Mesendoderm (in vitro differentiated cells): ENCODE data around the gene C15orf62.
A peak's percentile ranks its signal among the peaks of the same experiment; 100 is the strongest.

Source experiments
- DNase-seq: peaks from one replicate; pipeline ENCODE4 v3.0.0; 2013
- H2AK5ac ChIP-seq: 2 replicates; pipeline ENCODE4 v1.6.1; 2013; ENCODE audit warnings: low read length, inconsistent platforms
- H2BK120ac ChIP-seq: 2 replicates; pipeline ENCODE4 v1.6.1; 2013; ENCODE audit warnings: low read depth, mild to moderate bottlenecking, low read length, moderate library complexity, mixed read lengths
- H2BK15ac ChIP-seq: replicated peaks from 2 replicates; pipeline ENCODE4 v1.6.1; 2013; ENCODE audit warnings: low read depth, mild to moderate bottlenecking, moderate library complexity
- H2BK5ac ChIP-seq: 2 replicates; pipeline ENCODE4 v1.6.1; 2013; ENCODE audit warnings: low read length, inconsistent platforms
- H3K18ac ChIP-seq: 2 replicates; pipeline ENCODE4 v1.6.1; 2013; ENCODE audit warnings: mild to moderate bottlenecking, low read length, mixed read lengths
- H3K23ac ChIP-seq: one replicate; pipeline ENCODE4 v1.6.1; 2013; ENCODE audit warnings: low read length
- H3K27ac ChIP-seq: 2 replicates; pipeline ENCODE4 v1.5.1; 2013; ENCODE audit warnings: low read depth, mild to moderate bottlenecking, inconsistent platforms, low read length, moderate library complexity
- H3K27me3 ChIP-seq: 2 replicates; pipeline ENCODE4 v1.6.1; 2013; ENCODE audit warnings: low read length, control low read depth, mild to moderate bottlenecking, inconsistent platforms; ENCODE audit not compliant: insufficient read depth, poor library complexity
- H3K36me3 ChIP-seq: 2 replicates; pipeline ENCODE4 v1.6.1; 2013; ENCODE audit warnings: low read length, inconsistent platforms; ENCODE audit not compliant: control insufficient read depth, insufficient read depth
- H3K4ac ChIP-seq: one replicate; pipeline ENCODE4 v1.6.1; 2013; ENCODE audit warnings: low read depth, mild to moderate bottlenecking, low read length, moderate library complexity
- H3K4me1 ChIP-seq: 2 replicates; pipeline ENCODE4 v1.6.1; 2013; ENCODE audit warnings: low read depth, low read length, inconsistent platforms; ENCODE audit not compliant: control insufficient read depth
- H3K4me2 ChIP-seq: 2 replicates; pipeline ENCODE4 v1.6.1; 2013; ENCODE audit warnings: low read length
- H3K4me3 ChIP-seq: 2 replicates; pipeline ENCODE4 v1.5.1; 2013; ENCODE audit warnings: mild to moderate bottlenecking, low read length
- H3K56ac ChIP-seq: one replicate; pipeline ENCODE4 v1.6.1; 2013; ENCODE audit warnings: low read length
- H3K79me1 ChIP-seq: 2 replicates; pipeline ENCODE4 v1.6.1; 2013; ENCODE audit warnings: low read length, inconsistent platforms
- H3K79me2 ChIP-seq: 2 replicates; pipeline ENCODE4 v1.6.1; 2013; ENCODE audit warnings: mild to moderate bottlenecking, low read length; ENCODE audit not compliant: control insufficient read depth, insufficient read depth
- H3K9ac ChIP-seq: 2 replicates; pipeline ENCODE4 v1.6.1; 2013; ENCODE audit warnings: low read length, inconsistent platforms
- H4K5ac ChIP-seq: one replicate; pipeline ENCODE4 v1.6.1; 2013; ENCODE audit warnings: low read length
- H4K8ac ChIP-seq: one replicate; pipeline ENCODE4 v1.6.1; 2013; ENCODE audit warnings: low read depth, mild to moderate bottlenecking, control low read depth, low read length, moderate library complexity
- WGBS: extraction: QIAGEN DNeasy Blood & Tissue Kit; methylation state at CpG from one replicate; pipeline ENCODE4 v1.1.7; 2013; ENCODE audit warnings: low lambda C conversion rate, missing lambda C conversion rate; ENCODE audit not compliant: insufficient coverage; ENCODE audit errors: extremely low coverage; 5-methylcytosine and 5-hydroxymethylcytosine counted together

C15orf62 gene

GRCh38 chr15:40756938-40757337 is 12.8 kb upstream of the C15orf62 start:
- no peaks in the 10 kb centered on the region for H3K4me1 ChIP-seq
- H3K9ac ChIP-seq, result no peak overlapping the region
- H3K27me3 ChIP-seq, result no peaks in the 10 kb centered on the region
- H3K27ac ChIP-seq, result no peak overlapping the region
- no peak overlapping the region for H4K5ac ChIP-seq
- H3K56ac ChIP-seq, result no peak overlapping the region
- no peak overlapping the region for H3K4ac ChIP-seq
- no peak overlapping the region for H3K23ac ChIP-seq
- no peak overlapping the region for H2BK120ac ChIP-seq
- no peak overlapping the region for H2AK5ac ChIP-seq
- peaks cover 5% of the 10 kb centered on the region for H3K79me1 ChIP-seq
- H3K4me2 ChIP-seq, result no peak overlapping the region
- no CpG with 5 or more reads among the region's 6 CpGs for WGBS
- no peak overlapping the region for H3K4me3 ChIP-seq
- H3K18ac ChIP-seq, result no peak overlapping the region
- peak; percentile 69 for DNase-seq
- no peak overlapping the region for H4K8ac ChIP-seq
- no peaks in the 10 kb centered on the region for H3K36me3 ChIP-seq
- H3K79me2 ChIP-seq, result peaks cover 4% of the 10 kb centered on the region
- H2BK15ac ChIP-seq, result no peak overlapping the region
- no peak overlapping the region for H2BK5ac ChIP-seq

- no peak overlapping the region for H2BK15ac ChIP-seq
- no peak overlapping the region for H3K18ac ChIP-seq
- H3K4me2 ChIP-seq, result no peak overlapping the region
- no peaks in the 10 kb centered on the region for H3K79me2 ChIP-seq
- H3K56ac ChIP-seq, result no peak overlapping the region
- no peak overlapping the region for H4K5ac ChIP-seq
- H3K27me3 ChIP-seq, result no peaks in the 10 kb centered on the region
- H3K9ac ChIP-seq, result no peak overlapping the region
- no peak overlapping the region for H2AK5ac ChIP-seq
- H3K23ac ChIP-seq, result no peak overlapping the region
- no peaks in the 10 kb centered on the region for H3K79me1 ChIP-seq
- DNase-seq, result no peak
- H3K4me1 ChIP-seq, result peaks cover 4% of the 10 kb centered on the region
- H3K27ac ChIP-seq, result no peak overlapping the region
- H3K36me3 ChIP-seq, result no peaks in the 10 kb centered on the region
- no peak overlapping the region for H3K4me3 ChIP-seq
- WGBS, result no CpG with 5 or more reads among the region's 5 CpGs
- H3K4ac ChIP-seq, result no peak overlapping the region
- no peak overlapping the region for H2BK5ac ChIP-seq
- no peak overlapping the region for H2BK120ac ChIP-seq
- H4K8ac ChIP-seq, result no peak overlapping the region
Observed at GRCh38 chr15:40759961-40760360, 9.8 kb upstream of the C15orf62 start.

GRCh38 chr15:40762919-40763800 is 6.6 kb upstream of the C15orf62 start:
- Histone ChIP-seq H3K18ac (peak overlapping the region; percentile 44), H2BK5ac (no peak overlapping the region), H3K27ac (peak overlapping the region; percentile 26), H3K4me3 (peak overlapping the region; percentile 20), H2BK120ac (no peak overlapping the region), H3K27me3 (no peaks in the 10 kb centered on the region), H3K79me1 (no peaks in the 10 kb centered on the region), H4K8ac (peak overlapping the region; percentile 95), H3K56ac (peak overlapping the region; percentile 89), H3K36me3 (no peaks in the 10 kb centered on the region), H2BK15ac (no peak overlapping the region), H3K79me2 (no peaks in the 10 kb centered on the region), H4K5ac (no peak overlapping the region), H3K4me1 (peaks cover 9% of the 10 kb centered on the region), H3K4ac (no peak overlapping the region), H3K9ac (peak overlapping the region; percentile 76), H2AK5ac (no peak overlapping the region), H3K4me2 (peak overlapping the region; percentile 82), H3K23ac (no peak overlapping the region)
- WGBS, result no CpG with 5 or more reads among the region's 55 CpGs
- peak; percentile 60 for DNase-seq

- H3K4me2 ChIP-seq, result peak within 1 kb of the TSS; percentile 82
- peak within 1 kb of the TSS; percentile 89 for H3K56ac ChIP-seq
- no peaks in the 10 kb centered on the region for H3K79me2 ChIP-seq
- peak within 1 kb of the TSS; percentile 26 for H3K27ac ChIP-seq
- peak; percentile 73 for DNase-seq
- H3K4me3 ChIP-seq, result peak within 1 kb of the TSS; percentile 63
- H2BK5ac ChIP-seq, result no peak within 1 kb of the TSS
- H3K36me3 ChIP-seq, result no peaks in the 10 kb centered on the region
- H2BK15ac ChIP-seq, result no peak within 1 kb of the TSS
- H3K9ac ChIP-seq, result peak within 1 kb of the TSS; percentile 76
- H3K23ac ChIP-seq, result no peak within 1 kb of the TSS
- H4K8ac ChIP-seq, result peak within 1 kb of the TSS; percentile 95
- no peak within 1 kb of the TSS for H4K5ac ChIP-seq
- peaks cover 9% of the 10 kb centered on the region for H3K4me1 ChIP-seq
- H2AK5ac ChIP-seq, result peak within 1 kb of the TSS; percentile 46
- peak within 1 kb of the TSS; percentile 44 for H3K18ac ChIP-seq
- H3K27me3 ChIP-seq, result no peaks in the 10 kb centered on the region
- no peaks in the 10 kb centered on the region for H3K79me1 ChIP-seq
- H3K4ac ChIP-seq, result no peak within 1 kb of the TSS
- H2BK120ac ChIP-seq, result no peak within 1 kb of the TSS
- WGBS, result no CpG with 5 or more reads among the region's 75 CpGs
Observed at GRCh38 chr15:40763801-40764628, 5.8 kb upstream of the C15orf62 start, which contains the start of gene GCHFR. TSS of gene GCHFR (plus strand) at chr15:40764068. CDS start at chr15:40764181, 113 bp downstream.

- DNase-seq, result no peak
- Histone ChIP-seq H3K27ac (peak overlapping the region; percentile 25), H3K4me1 (peaks cover 9% of the 10 kb centered on the region), H3K4me2 (peak overlapping the region; percentile 82), H4K5ac (no peak overlapping the region), H3K18ac (no peak overlapping the region), H2BK120ac (no peak overlapping the region), H3K79me1 (no peaks in the 10 kb centered on the region), H3K4ac (no peak overlapping the region), H2BK15ac (no peak overlapping the region), H2BK5ac (no peak overlapping the region), H3K4me3 (peak overlapping the region; percentile 63), H3K56ac (peak overlapping the region; percentile 89), H2AK5ac (peak overlapping the region; percentile 46), H3K27me3 (no peaks in the 10 kb centered on the region), H3K36me3 (no peaks in the 10 kb centered on the region), H3K79me2 (no peaks in the 10 kb centered on the region), H4K8ac (no peak overlapping the region), H3K23ac (no peak overlapping the region), H3K9ac (peak overlapping the region; percentile 76)
- WGBS, result no CpG with 5 or more reads among the region's 8 CpGs
Observed at GRCh38 chr15:40764629-40765103, 5.1 kb upstream of the C15orf62 start.
